Ishikawa (cell line): ENCODE measurements around the gene PSMD13.

Experiments
- CEBPB ChIP-seq: IDR thresholded peaks from 2 replicates; pipeline ENCODE4 v1.6.1; 2012
- EP300 ChIP-seq: IDR thresholded peaks from 2 replicates; pipeline ENCODE4 v1.6.1; 2012; ENCODE audit warnings: borderline replicate concordance
- TCF12 ChIP-seq: IDR thresholded peaks from 2 replicates; pipeline ENCODE4 v1.6.1; 2012; ENCODE audit warnings: low read depth

DNA sequence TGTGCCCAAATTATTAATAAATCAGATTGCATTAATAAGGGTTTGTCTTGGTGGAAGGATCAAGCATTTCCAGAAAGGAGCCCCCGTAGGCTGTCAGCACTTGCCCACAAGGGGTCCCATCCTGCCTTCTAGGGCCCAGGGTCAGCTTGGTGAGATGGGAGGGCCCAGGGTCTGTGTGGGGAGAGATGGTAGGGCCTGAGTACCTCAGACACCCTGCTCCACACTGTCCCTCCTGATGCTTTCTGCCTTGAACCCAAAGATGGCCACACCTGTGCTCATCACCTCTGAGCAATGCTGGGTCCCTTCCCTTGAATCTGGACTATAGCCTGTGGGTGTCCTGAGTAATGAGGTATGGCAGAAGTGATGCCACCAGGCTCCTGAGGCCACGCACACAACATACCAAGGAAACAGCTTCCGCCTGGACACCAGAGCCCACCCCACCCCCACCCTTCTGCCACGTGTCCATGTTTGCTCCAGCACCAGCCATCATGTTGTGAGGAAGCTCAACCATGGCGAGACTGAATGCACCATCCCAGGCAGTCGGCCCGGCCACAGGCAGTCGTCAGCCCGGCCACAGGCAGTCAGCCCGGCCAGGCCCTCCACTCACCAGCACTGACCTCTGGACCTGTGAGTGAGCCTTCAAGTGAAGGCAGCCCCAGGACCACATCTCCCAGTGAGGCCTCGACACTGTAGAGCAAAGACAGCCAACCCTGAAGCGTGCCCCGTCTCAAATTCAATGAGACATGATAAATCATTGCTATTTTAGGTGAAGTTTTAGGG lies 36.4 kb upstream of the PSMD13 start:
- no peak for TF ChIP-seq TCF12
- TF ChIP-seq CEBPB, result no peak
- no peak for TF ChIP-seq EP300
